BLaER1 treated with 17β-estradiol and CSF1 and Interleukin-3, amounts not matched to agents 10 nM and 100 nM (cell line): Measurements from ENCODE around the gene SDHAF1.

Experiments
- H3K27ac ChIP-seq, 11 experiments: shearing (Covaris generic); formaldehyde crosslinking; 2 replicates each; pipeline ENCODE4 v1.8.1; 2022
- H3K27me3 ChIP-seq, 11 experiments: shearing (Covaris generic); formaldehyde crosslinking; 2 replicates each; pipeline ENCODE4 v1.8.1; 2022
- H3K36me3 ChIP-seq, 11 experiments: shearing (Covaris generic); formaldehyde crosslinking; 2 replicates each; pipeline ENCODE4 v1.8.1; 2022
- H3K4me1 ChIP-seq, 10 experiments: shearing (Covaris generic); formaldehyde crosslinking; 2 replicates each; pipeline ENCODE4 v1.8.1; 2022
- H3K4me2 ChIP-seq, 11 experiments: shearing (Covaris generic); formaldehyde crosslinking; 2 replicates each; pipeline ENCODE4 v1.8.1; 2022
- H3K4me3 ChIP-seq, 10 experiments: shearing (Covaris generic); formaldehyde crosslinking; 2 replicates each; pipeline ENCODE4 v1.8.1; 2022
- H3K9ac ChIP-seq, 11 experiments: shearing (Covaris generic); formaldehyde crosslinking; 2 replicates each; pipeline ENCODE4 v1.8.1; 2022
- H3K9me3 ChIP-seq, 11 experiments: shearing (Covaris generic); formaldehyde crosslinking; replicated peaks in 1 of 11; 2 replicates each; pipeline ENCODE4 v1.8.1; 2022
- H4K20me1 ChIP-seq, 11 experiments: shearing (Covaris generic); formaldehyde crosslinking; 2 replicates each; pipeline ENCODE4 v1.8.1; 2022
- Cebpa-rat ChIP-seq, 11 experiments: shearing (Covaris generic); IDR thresholded peaks; 2 replicates each; pipeline ENCODE4 v1.8.1; 2022

Gene SDHAF1

GRCh38 chr19:36023432-36023831 lies 28.4 kb downstream of the SDHAF1 start:
- no peak overlapping the region for H3K4me2 ChIP-seq
- no peaks in the 10 kb centered on the region; a peak in 2 of 22 replicates for H4K20me1 ChIP-seq
- no peaks in the 10 kb centered on the region for H3K27me3 ChIP-seq
- no peak overlapping the region for H3K9ac ChIP-seq
- no peak overlapping the region for H3K4me3 ChIP-seq
- peaks cover 0 to 68% (median 31%) of the 10 kb centered on the region in 11 experiments; a peak in 17 of 22 replicates for H3K36me3 ChIP-seq
- H3K4me1 ChIP-seq = no peaks in the 10 kb centered on the region
- no peak for TF ChIP-seq Cebpa-rat (IDR thresholded peaks at IDR 0.05)
- no peaks in the 10 kb centered on the region for H3K9me3 ChIP-seq
- no peak overlapping the region for H3K27ac ChIP-seq

GRCh38 chr19:36025541-36025940 lies 30.6 kb downstream of the SDHAF1 start:
- Histone ChIP-seq H3K4me2 (no peak overlapping the region), H3K27ac (no peak overlapping the region), H3K9ac (no peak overlapping the region), H3K36me3 (peaks cover 0 to 51% (median 31%) of the 10 kb centered on the region in 11 experiments; a peak in 17 of 22 replicates), H3K4me1 (no peaks in the 10 kb centered on the region), H4K20me1 (no peaks in the 10 kb centered on the region; a peak in 2 of 22 replicates), H3K9me3 (no peaks in the 10 kb centered on the region), H3K27me3 (no peaks in the 10 kb centered on the region), H3K4me3 (no peak overlapping the region)
- no peak for TF ChIP-seq Cebpa-rat (IDR thresholded peaks at IDR 0.05)

GRCh38 chr19:36026091-36026876 lies 31.3 kb downstream of the SDHAF1 start:
- no peaks in the 10 kb centered on the region for H3K4me1 ChIP-seq
- no peaks in the 10 kb centered on the region; a peak in 2 of 22 replicates for H4K20me1 ChIP-seq
- peaks cover 0 to 44% (median 27%) of the 10 kb centered on the region in 11 experiments; a peak in 17 of 22 replicates for H3K36me3 ChIP-seq
- no peak overlapping the region for H3K4me3 ChIP-seq
- no peak for TF ChIP-seq Cebpa-rat (IDR thresholded peaks at IDR 0.05)
- no peak overlapping the region for H3K9ac ChIP-seq
- H3K27ac ChIP-seq = no peak overlapping the region
- H3K27me3 ChIP-seq = no peaks in the 10 kb centered on the region
- H3K4me2 ChIP-seq = no peak overlapping the region
- no peaks in the 10 kb centered on the region for H3K9me3 ChIP-seq

- peaks cover 0 to 30% (median 17%) of the 10 kb centered on the region in 11 experiments; a peak in 15 of 22 replicates for H3K36me3 ChIP-seq
- peaks cover 0 to 7% (median 1%) of the 10 kb centered on the region in 10 experiments; a peak in 6 of 20 replicates for H3K4me1 ChIP-seq
- H3K9me3 ChIP-seq = no peaks in the 10 kb centered on the region
- no peaks in the 10 kb centered on the region; a peak in 2 of 22 replicates for H4K20me1 ChIP-seq
- no peak overlapping the region for H3K4me2 ChIP-seq
- no peak for TF ChIP-seq Cebpa-rat (IDR thresholded peaks at IDR 0.05)
- no peak overlapping the region for H3K27ac ChIP-seq
- no peaks in the 10 kb centered on the region for H3K27me3 ChIP-seq
- no peak overlapping the region for H3K4me3 ChIP-seq
- H3K9ac ChIP-seq = no peak overlapping the region
Observed at GRCh38 chr19:36027696-36028095, 32.7 kb downstream of the SDHAF1 start.

GRCh38 chr19:36028313-36029041 lies 33.5 kb downstream of the SDHAF1 start:
- Histone ChIP-seq H4K20me1 (no peaks in the 10 kb centered on the region; a peak in 2 of 22 replicates), H3K36me3 (peaks cover 0 to 24% (median 11%) of the 10 kb centered on the region in 11 experiments; a peak in 14 of 22 replicates), H3K9ac (no peak overlapping the region), H3K9me3 (no peaks in the 10 kb centered on the region), H3K4me3 (no peak overlapping the region), H3K27me3 (no peaks in the 10 kb centered on the region), H3K4me2 (no peak overlapping the region), H3K4me1 (peaks cover 0 to 12% (median 5%) of the 10 kb centered on the region in 10 experiments; a peak in 9 of 20 replicates), H3K27ac (no peak overlapping the region)
- TF ChIP-seq Cebpa-rat (IDR thresholded peaks at IDR 0.05) = no peak

- Histone ChIP-seq H4K20me1 (no peaks in the 10 kb centered on the region; a peak in 2 of 22 replicates), H3K9ac (no peak overlapping the region), H3K27ac (no peak overlapping the region), H3K4me3 (no peak overlapping the region), H3K9me3 (no peaks in the 10 kb centered on the region), H3K27me3 (no peaks in the 10 kb centered on the region), H3K4me2 (no peak overlapping the region), H3K4me1 (peaks cover 0 to 12% (median 5%) of the 10 kb centered on the region in 10 experiments; a peak in 9 of 20 replicates), H3K36me3 (peaks cover 0 to 25% (median 8%) of the 10 kb centered on the region in 11 experiments; a peak in 11 of 22 replicates)
- TF ChIP-seq Cebpa-rat (IDR thresholded peaks at IDR 0.05) = no peak
Observed at GRCh38 chr19:36030264-36031148, 35.5 kb downstream of the SDHAF1 start.

GRCh38 chr19:36031308-36031707 lies 36.3 kb downstream of the SDHAF1 start:
- H3K9ac ChIP-seq = no peak overlapping the region; a peak in 1 of 22 replicates
- H3K4me1 ChIP-seq = peaks cover 0 to 16% (median 6%) of the 10 kb centered on the region in 10 experiments; a peak in 12 of 20 replicates
- H3K27ac ChIP-seq = no peak overlapping the region
- no peaks in the 10 kb centered on the region for H3K27me3 ChIP-seq
- TF ChIP-seq Cebpa-rat (IDR thresholded peaks at IDR 0.05) = no peak
- no peak overlapping the region for H3K4me2 ChIP-seq
- H3K4me3 ChIP-seq = no peak overlapping the region
- no peaks in the 10 kb centered on the region for H3K9me3 ChIP-seq
- peaks cover 0 to 24% (median 8%) of the 10 kb centered on the region in 11 experiments; a peak in 11 of 22 replicates for H3K36me3 ChIP-seq
- no peaks in the 10 kb centered on the region for H4K20me1 ChIP-seq

- Histone ChIP-seq H3K4me3 (peak within 1 kb of the TSS; percentile 31 to 66 (median 56)), H3K9me3 (no peaks in the 10 kb centered on the region), H3K36me3 (peaks cover 0 to 12% (median 5%) of the 10 kb centered on the region in 11 experiments; a peak in 8 of 22 replicates), H3K9ac (peak within 1 kb of the TSS in 10 of 11 experiments; percentile 28 to 68 (median 47); a peak in 14 of 22 replicates), H3K27me3 (no peaks in the 10 kb centered on the region), H3K4me2 (peak within 1 kb of the TSS; percentile 41 to 68 (median 61)), H4K20me1 (no peaks in the 10 kb centered on the region), H3K4me1 (peaks cover 9 to 28% (median 15%) of the 10 kb centered on the region in 10 experiments; a peak in 19 of 20 replicates), H3K27ac (no peak within 1 kb of the TSS)
- TF ChIP-seq Cebpa-rat (IDR thresholded peaks at IDR 0.05) = no peak
Observed at GRCh38 chr19:36032251-36033104, 37.5 kb downstream of the SDHAF1 start, which contains the start of gene CLIP3. CLIP3 (minus strand) TSS chr19:36032873; CDS start chr19:36032357, 516 bp downstream.
